ENCODE data around the gene TUBB4A. TPM values are rescaled to one million over a fixed set of nuclear protein-coding genes. Genes with fewer than 3 reads are reported as not detected.

Gene TUBB4A
- polyA plus RNA-seq, 1 donor from 2014 or later = 17.8 TPM

DNA sequence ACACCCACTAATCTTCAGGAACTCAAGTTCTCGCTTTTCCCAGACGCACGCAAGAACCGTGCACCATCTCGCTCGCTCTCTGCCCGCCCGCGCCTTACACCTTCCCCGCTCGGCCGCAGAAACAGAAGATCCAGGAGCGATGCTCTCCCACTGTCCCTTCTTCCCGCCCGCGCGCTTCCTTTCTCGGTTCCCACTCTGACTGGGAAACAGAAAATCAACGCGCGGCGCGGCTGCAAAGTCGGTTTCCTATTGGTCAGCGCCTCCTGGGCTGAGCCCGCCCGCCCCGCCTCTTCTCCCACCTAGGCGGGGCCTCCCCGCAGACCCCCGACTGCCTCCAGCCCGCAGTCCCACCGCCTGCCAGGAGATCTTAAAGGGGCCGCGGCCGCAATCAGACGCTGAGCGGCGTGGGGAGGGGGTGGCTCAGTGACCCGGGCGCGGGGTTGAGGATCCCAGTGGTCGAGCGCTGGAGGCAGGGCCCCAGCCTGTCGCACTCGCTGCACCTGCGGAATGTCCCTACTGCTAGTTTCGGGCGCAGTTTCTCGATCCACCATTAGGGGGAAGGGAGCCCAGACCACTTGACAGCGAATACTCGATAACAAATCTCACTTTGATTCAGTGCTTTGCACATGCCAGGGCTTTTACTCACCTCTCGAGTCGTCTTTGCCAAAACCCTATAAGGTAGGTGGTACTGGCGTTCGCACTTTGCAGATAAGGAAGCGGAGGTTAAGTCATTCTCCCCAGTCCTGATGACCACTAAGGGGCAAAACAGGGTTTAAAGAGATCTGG, 41.8 kb downstream of the TUBB4A start:
- Histone ChIP-seq H3K9ac (ENCODE audit: low read length) (peak overlapping the region; percentile 67), H3K27me3 (ENCODE audit: insufficient read depth, low read depth, low read length) (peaks cover 33% of the 10 kb centered on the region), H3K79me2 (replicated peaks; ENCODE audit: insufficient read depth, low read length) (no peaks in the 10 kb centered on the region), H3K9me3 (ENCODE audit: low read length) (no peaks in the 10 kb centered on the region), H3K9me2 (ENCODE audit: insufficient read depth, low read length) (no peaks in the 10 kb centered on the region), H3K36me3 (ENCODE audit: insufficient read depth, low read length) (peaks cover 4% of the 10 kb centered on the region), H3K27ac (ENCODE audit: low read length) (peak overlapping the region; percentile 70), H4K20me1 (ENCODE audit: insufficient read depth) (no peaks in the 10 kb centered on the region), H3K4me3 (ENCODE audit: low read length) (peak overlapping the region; percentile 90), H3F3A (ENCODE audit: insufficient read depth, low read length, poor library complexity, severe bottlenecking) (no peaks in the 10 kb centered on the region), H2AFZ (ENCODE audit: low read depth, low read length) (peak overlapping the region; percentile 57), H3K4me2 (ENCODE audit: low read length) (peak overlapping the region; percentile 78)
- TF ChIP-seq, protein P1, sequence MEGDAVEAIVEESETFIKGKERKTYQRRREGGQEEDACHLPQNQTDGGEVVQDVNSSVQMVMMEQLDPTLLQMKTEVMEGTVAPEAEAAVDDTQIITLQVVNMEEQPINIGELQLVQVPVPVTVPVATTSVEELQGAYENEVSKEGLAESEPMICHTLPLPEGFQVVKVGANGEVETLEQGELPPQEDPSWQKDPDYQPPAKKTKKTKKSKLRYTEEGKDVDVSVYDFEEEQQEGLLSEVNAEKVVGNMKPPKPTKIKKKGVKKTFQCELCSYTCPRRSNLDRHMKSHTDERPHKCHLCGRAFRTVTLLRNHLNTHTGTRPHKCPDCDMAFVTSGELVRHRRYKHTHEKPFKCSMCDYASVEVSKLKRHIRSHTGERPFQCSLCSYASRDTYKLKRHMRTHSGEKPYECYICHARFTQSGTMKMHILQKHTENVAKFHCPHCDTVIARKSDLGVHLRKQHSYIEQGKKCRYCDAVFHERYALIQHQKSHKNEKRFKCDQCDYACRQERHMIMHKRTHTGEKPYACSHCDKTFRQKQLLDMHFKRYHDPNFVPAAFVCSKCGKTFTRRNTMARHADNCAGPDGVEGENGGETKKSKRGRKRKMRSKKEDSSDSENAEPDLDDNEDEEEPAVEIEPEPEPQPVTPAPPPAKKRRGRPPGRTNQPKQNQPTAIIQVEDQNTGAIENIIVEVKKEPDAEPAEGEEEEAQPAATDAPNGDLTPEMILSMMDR (IDR thresholded peaks at IDR 0.05; ENCODE audit: poor library complexity, severe bottlenecking) = peak; percentile 86
- TF ChIP-seq TAF1 (IDR thresholded peaks at IDR 0.05; ENCODE audit: low read depth) (peak; percentile 35), POLR2AphosphoS5 (IDR thresholded peaks at IDR 0.05) (peak; percentile 45), RAD21 (conservative IDR thresholded peaks at IDR 0.05) (peak; percentile 63), EP300 (conservative IDR thresholded peaks at IDR 0.05; ENCODE audit: poor library complexity, severe bottlenecking) (peak; percentile 21), MXI1 (conservative IDR thresholded peaks at IDR 0.05; ENCODE audit: poor library complexity, severe bottlenecking) (peak; percentile 53), EZH2 (IDR thresholded peaks at IDR 0.05; ENCODE audit: borderline replicate concordance, insufficient read depth, low read length, poor library complexity, severe bottlenecking) (no peak), SMC3 (conservative IDR thresholded peaks at IDR 0.05; ENCODE audit: poor library complexity) (peak; percentile 69)
- TF ChIP-seq, protein P2, sequence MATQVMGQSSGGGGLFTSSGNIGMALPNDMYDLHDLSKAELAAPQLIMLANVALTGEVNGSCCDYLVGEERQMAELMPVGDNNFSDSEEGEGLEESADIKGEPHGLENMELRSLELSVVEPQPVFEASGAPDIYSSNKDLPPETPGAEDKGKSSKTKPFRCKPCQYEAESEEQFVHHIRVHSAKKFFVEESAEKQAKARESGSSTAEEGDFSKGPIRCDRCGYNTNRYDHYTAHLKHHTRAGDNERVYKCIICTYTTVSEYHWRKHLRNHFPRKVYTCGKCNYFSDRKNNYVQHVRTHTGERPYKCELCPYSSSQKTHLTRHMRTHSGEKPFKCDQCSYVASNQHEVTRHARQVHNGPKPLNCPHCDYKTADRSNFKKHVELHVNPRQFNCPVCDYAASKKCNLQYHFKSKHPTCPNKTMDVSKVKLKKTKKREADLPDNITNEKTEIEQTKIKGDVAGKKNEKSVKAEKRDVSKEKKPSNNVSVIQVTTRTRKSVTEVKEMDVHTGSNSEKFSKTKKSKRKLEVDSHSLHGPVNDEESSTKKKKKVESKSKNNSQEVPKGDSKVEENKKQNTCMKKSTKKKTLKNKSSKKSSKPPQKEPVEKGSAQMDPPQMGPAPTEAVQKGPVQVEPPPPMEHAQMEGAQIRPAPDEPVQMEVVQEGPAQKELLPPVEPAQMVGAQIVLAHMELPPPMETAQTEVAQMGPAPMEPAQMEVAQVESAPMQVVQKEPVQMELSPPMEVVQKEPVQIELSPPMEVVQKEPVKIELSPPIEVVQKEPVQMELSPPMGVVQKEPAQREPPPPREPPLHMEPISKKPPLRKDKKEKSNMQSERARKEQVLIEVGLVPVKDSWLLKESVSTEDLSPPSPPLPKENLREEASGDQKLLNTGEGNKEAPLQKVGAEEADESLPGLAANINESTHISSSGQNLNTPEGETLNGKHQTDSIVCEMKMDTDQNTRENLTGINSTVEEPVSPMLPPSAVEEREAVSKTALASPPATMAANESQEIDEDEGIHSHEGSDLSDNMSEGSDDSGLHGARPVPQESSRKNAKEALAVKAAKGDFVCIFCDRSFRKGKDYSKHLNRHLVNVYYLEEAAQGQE (IDR thresholded peaks at IDR 0.05; ENCODE audit: borderline replicate concordance) = peak; percentile 76

DNA sequence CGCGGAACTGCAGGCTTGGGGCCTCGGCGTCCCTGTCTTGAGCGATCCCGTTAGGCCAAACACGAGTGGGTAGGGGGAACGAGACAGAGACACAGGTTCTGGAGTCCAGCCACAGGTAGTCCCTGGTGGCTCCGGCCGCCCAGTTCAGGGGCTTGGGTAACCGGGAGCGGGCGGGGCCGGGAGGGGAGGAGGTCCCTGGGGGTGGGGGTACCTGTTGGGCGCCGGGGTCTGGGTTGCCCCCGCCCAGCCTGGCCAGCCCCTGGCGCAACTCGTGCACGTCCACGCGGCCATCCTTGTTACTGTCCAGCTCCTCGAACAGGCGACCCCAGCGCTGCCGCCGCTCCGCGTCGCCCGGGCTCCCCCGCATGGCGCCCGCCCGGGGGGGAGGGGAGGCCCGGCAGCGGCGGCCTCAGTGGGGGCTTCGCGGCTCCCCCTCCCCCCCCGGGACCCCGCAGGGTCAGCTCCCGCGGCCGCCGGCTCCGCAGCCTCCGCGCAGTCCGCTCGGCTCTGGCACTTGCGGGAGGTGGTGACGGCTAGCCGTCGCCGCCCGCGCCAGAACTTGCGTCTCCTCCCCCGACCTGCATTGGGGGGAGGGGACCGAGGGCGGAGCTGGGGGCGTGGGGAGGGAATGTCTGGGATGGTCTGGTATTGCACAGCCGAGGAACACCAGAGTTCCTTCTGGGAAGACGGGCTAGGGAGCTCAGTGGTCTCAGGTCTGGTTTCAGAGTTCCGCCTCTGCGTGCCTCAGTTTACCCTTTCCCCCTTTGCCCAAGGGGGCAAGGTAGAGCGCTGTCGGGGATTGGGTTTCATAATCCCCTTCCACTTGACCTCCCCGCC, 42.6 kb downstream of the TUBB4A start, which contains the start of gene SLC25A23:
Gene SLC25A23 (minus strand): TSS at position 531 of the 837 bp plus-strand sequence. CDS start 164 bp downstream, at position 367.
- TF ChIP-seq, protein P2 (IDR thresholded peaks at IDR 0.05; ENCODE audit: borderline replicate concordance) = peak; percentile 76
- TF ChIP-seq EZH2 (IDR thresholded peaks at IDR 0.05; ENCODE audit: borderline replicate concordance, insufficient read depth, low read length, poor library complexity, severe bottlenecking) = no peak
- TF ChIP-seq MXI1 (conservative IDR thresholded peaks at IDR 0.05; ENCODE audit: poor library complexity, severe bottlenecking) = peak; percentile 64
- Histone ChIP-seq H3K27ac (ENCODE audit: low read length) (peak within 1 kb of the TSS; percentile 70), H3K36me3 (ENCODE audit: insufficient read depth, low read length) (peaks cover 12% of the 10 kb centered on the region), H3K4me3 (ENCODE audit: low read length) (peak within 1 kb of the TSS; percentile 90), H3K9me3 (ENCODE audit: low read length) (peaks cover under 1% of the 10 kb centered on the region), H3F3A (ENCODE audit: insufficient read depth, low read length, poor library complexity, severe bottlenecking) (no peaks in the 10 kb centered on the region), H3K79me2 (replicated peaks; ENCODE audit: insufficient read depth, low read length) (no peaks in the 10 kb centered on the region), H3K4me2 (ENCODE audit: low read length) (peak within 1 kb of the TSS; percentile 78), H3K9ac (ENCODE audit: low read length) (peak within 1 kb of the TSS; percentile 67), H3K27me3 (ENCODE audit: insufficient read depth, low read depth, low read length) (peaks cover 25% of the 10 kb centered on the region), H3K9me2 (ENCODE audit: insufficient read depth, low read length) (no peaks in the 10 kb centered on the region), H2AFZ (ENCODE audit: low read depth, low read length) (peak within 1 kb of the TSS; percentile 57), H4K20me1 (ENCODE audit: insufficient read depth) (no peaks in the 10 kb centered on the region)

Data from neural cell (in vitro differentiated cells).